ENCODE measurements around the gene AGRN.
"Not testable (repeated sequence)": the region's sequence is repeated elsewhere in the genome, so short reads cannot be mapped to it uniquely, and the experiment has no call there.

Gene AGRN

DNA sequence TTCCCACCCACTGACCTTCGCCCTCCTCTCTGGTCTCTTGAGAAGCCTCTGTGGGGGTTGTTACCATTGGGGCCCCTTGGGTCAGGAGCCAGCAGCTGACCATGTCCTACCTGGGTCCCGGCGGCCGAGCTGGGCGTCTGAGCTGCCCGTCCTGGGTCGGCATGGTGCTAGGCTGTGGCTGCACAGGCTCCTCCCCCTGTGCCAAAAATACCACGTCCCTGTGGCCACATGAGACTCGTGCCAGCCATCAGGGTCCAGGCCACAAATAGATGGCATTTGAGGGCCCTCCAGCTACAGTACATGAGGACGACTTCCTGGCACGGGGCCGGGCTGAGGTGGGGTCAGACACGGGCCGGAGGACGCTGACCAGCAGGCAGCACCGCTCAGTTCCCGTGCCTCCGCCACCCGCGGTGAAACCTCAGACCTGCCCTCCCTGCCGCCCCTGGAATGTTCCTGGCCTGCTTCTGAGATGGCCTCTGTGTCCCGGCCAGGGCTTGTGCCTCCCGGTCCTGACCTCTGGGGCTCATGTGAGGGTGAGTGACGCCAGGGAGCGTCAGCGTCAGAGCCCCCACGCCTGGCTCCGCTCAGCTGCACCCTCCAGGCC is 37.9 kb upstream of the AGRN start, which contains the start of gene PERM1:
PERM1 (minus strand) TSS at position 139 of the 604 bp plus-strand sequence. CDS start 1,064 bp downstream, outside the sequence.
- no peak for DNase-seq (ENCODE audit: low read depth)

- no peak for DNase-seq (ENCODE audit: low read depth)
These were observed 37.0 kb upstream of the AGRN start for GRCh38 chr1:982765-983436.

- no peak for DNase-seq (ENCODE audit: low read depth)
These were observed 36.0 kb upstream of the AGRN start for GRCh38 chr1:983798-984475.

DNA sequence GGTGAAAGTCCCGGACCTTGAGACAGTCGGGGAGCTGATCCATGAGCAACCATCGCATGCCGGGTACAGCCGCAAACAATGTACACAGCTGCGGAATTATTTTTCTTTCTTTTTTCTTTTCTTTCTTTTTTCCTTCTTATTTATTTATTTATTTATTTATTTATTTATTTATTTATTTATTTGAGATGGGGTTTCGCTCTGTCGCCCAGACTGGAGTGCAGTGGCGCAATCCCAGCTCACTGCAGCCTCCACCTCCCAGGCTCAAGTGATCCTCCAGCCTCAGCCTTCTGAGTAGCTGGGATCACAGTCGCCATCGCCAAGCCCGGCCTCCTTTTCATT is 35.5 kb upstream of the AGRN start:
- DNase-seq (ENCODE audit: low read depth): no peak

DNA sequence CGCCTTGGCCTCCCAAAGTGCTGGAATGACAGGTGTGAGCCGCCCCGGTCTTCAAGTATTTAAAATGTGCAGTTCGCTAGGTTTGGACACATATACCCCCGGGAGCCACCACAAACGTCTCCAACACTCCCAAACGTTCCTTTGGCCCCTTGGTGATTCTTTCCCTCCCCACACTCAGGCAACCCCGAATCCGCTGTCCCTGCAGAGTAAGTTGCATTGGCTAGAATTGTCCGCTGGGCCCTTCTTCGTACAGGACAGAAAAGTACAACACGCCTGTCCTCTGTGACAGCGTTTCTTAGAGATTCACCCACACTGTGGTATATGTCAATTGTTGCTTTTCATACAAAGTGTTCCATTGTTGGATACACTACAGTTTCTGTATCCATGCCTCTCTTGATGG is 34.8 kb upstream of the AGRN start:
- DNase-seq (ENCODE audit: low read depth): no peak

- DNase-seq (ENCODE audit: low read depth): not testable (repeated sequence)
These were observed 31.9 kb upstream of the AGRN start for GRCh38 chr1:988061-988460.

DNA sequence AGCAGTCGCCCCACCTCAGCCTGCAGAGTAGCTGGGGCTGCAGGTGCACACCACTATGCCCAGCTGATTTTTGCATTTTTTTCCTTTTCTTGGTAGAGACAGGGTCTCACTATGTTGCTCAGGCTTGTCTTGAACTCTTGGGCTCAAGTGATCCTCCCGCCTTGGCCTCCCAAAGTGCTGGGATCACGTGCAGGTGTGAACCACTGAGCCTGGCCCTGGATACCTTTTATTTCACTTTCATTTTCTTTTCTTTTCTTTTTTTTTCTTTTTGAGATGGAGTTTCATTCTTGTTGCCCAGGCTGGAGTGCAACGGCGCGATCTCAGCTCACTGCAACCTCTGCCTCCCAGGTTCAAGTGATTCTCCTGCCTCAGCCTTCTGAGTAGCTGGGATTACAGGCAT is 28.6 kb upstream of the AGRN start:
- not testable (repeated sequence) for DNase-seq (ENCODE audit: low read depth)

GRCh38 chr1:991895-992294 is 28.0 kb upstream of the AGRN start:
- DNase-seq (ENCODE audit: low read depth): no peak

DNA sequence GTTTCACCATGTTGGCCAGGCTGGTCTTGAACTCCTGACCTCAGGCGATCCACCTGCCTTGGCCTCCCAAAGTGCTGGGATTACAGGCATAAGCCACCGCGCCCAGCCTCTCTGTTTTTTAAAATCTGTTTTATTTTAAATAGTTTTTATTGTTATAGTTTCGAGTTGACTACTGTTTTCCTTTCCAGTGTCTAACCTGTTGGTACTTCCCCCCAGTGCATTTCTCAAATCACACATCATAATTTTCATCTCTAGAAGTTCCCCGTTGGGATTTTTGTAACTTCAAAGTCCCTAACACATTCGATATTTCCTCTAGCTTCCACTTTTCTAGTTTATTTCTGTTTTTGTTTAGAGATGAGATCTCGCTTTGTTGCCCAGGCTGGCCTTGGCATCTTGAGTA is 27.6 kb upstream of the AGRN start:
- DNase-seq (ENCODE audit: low read depth): no peak

- no peak for DNase-seq (ENCODE audit: low read depth)
These were observed 26.4 kb upstream of the AGRN start for GRCh38 chr1:993379-993995.

DNA sequence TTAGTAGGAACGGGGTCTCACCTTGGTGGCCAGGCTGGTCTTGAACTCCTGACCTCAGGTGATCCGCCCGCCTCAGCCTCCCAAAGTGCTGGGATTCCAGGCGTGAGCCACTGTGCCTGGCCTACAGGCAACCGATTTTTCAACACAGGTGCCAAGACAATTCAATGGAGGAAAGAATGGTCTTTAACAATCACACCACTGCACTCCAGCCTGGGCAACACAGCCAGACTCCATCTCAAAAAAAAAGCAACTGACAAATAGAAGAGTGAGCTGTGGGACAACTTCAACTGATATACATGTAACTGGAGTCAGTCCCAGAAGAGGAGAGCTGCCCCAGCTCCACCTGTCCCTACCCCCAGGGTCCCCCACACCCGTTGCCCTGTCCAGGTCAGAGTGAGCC is 25.4 kb upstream of the AGRN start:
- DNase-seq (ENCODE audit: low read depth): not testable (repeated sequence)

- DNase-seq (ENCODE audit: low read depth): no peak
These were observed 24.0 kb upstream of the AGRN start for GRCh38 chr1:995665-996633.

DNA sequence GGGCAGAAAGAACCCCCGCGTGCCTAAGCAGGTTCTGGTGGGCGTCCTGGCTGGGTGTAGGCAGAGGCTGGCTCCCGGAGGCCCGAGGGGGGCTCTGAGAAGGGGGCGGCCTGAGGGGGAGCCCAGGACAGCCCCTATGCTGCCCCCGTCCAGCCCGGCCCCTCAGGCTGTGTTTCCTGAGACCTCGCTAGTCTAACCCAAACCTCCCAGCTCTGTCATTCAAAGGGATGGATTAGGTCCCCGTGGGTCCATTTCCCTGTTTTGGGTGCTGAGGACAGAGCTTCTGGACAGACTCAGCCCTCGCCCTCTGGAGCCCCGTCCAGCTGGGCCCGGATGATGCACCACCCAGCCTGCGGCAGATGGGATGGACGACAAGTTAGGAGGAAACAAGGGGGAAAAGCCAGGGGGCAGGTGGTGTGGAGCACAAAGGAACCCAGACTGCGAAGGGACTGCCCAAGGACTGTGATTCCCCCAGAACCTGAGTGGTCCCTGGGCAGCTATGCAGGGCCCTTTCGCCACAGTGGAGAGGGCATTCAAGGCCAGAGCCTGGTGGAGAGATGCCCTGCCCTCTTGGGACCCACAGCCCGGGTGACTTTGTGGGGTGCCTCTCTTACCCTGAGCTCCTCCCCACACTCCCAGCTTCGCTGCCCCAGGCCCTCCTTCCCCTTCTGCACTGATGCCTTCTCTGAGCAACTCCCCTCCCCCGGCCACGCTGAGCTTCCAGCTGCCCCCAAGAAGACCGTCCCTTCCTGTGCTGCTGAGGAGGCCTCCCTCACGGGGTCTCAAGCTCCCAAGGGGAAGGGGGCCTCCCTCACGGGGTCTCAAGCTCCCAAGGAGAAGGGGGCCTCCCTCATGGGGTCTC is 22.8 kb upstream of the AGRN start:
- no peak for DNase-seq (ENCODE audit: low read depth)

DNA sequence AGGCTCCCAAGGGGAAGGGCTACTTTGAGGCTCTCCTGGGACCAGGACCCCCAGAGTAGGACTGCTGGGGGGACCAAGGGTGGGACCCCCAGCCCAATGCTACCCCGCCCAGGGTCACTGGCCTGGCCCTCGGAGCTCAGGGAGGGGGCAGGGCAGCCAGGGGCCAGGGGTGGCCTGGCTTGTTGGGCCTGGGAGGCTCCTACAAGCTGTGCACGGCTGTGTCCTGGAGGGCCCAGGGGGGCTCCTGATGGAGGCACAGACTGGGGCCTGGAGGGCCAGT is 22.3 kb upstream of the AGRN start:
- no peak for DNase-seq (ENCODE audit: low read depth)

DNA sequence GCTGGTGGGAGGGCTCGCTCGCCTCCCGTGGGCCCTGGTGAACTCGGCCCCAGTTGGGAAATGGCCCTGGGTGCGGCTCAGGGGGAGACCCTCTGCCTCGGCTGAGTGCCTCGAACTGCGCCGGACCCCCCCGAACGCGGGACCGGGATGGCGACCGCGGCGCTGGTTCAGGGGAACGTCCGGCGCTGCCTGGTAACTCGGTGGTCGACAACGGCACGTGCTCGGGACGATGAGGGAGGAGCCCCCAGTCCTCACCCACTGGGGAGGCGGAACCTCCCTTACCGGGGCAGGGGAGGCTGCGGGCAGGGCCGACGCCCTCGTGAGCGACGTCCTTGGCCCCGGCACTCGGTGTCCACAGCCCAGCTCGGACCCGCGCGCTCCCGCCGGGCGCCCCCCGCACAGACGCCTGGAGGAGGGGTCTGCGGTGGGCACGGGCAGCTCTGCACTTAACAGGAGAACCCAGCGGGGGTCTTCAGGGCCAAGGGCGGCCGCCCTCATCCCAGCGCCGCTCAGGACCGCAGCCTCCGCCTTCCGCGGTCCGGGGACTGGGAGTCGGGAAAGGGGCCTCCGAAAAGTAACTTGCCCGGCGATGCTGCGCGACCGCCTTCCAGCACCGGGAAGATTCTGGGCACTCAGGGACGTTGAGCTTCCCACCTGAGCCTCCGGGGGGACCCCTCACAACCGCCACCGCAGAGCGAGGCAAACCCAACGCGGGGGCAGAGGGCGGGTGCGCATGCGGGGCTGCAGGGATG is 21.8 kb upstream of the AGRN start:
- no peak for DNase-seq (ENCODE audit: low read depth)

DNA sequence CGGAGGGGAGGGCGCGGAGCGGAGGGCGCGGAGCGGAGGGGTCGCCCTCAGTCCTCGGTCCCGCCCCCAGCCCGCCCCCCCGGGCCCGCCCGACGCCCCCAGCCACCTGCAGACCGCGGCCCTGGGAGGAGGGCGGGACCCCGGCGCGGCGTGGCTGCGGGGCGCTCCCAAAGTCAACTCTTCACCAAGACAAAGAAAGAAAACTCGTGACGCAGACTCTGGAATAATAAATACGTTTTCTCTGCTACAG is 21.2 kb upstream of the AGRN start:
- DNase-seq (ENCODE audit: low read depth): no peak

DNA sequence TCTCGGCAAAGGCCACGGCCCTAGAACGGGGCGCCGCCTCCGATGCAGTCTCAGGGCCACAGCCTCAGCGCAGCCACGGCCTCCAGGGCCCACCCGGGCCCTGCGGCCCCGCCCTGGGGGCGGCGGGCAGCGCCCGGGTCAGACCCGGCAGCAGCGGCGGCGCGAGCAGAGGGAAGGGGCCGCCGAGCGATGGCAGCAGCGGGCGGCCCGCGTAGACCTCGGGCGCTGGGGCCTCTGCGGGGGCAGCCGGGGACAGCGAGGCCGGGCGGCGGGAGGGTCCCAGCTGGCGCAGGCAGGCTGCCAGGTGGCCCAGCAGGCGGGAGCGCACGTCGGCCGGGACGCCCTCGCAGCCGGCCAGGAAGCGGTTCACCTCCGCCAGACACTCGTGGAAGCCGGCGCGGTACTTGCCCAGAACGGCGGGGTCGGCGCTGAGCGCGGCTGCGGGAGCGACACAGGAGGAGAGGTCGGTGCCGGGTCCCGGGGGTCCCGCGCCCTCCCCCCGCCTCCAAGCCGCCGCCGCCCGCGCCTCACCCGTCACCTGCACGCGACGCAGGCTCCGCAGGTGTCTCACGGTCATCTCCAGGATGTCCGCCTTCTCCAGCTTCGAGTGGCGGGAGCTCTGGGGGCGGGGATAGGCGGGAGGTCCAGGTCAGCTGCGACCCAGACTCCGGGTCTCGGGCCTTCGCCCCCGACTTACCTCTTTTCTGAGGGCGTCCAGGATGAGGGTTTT is 20.8 kb upstream of the AGRN start:
- no peak for DNase-seq (ENCODE audit: low read depth)

- peak; percentile 51 for DNase-seq (ENCODE audit: low read depth)
These were observed 20.1 kb upstream of the AGRN start, which contains the start of gene HES4 for GRCh38 chr1:999725-1000356. HES4 (minus strand) TSS chr1:1000097; CDS start chr1:999973, 124 bp downstream.

GRCh38 chr1:1000357-1001056 is 19.4 kb upstream of the AGRN start:
- peak; percentile 57 for DNase-seq (ENCODE audit: low read depth)

Measured in T-helper 22 cell (primary cell).